Caco-2 (cell line): ENCODE measurements around the gene PAXX. TPM values are rescaled to one million over a fixed set of nuclear protein-coding genes. Genes with fewer than 3 reads are reported as not detected.

Experiments
- BruUV-seq: library from RNA; stranded (reverse); fragments of 400-500 nt; replicated peaks from 2 replicates; lab custom pipeline; 2021; lab: Mats Ljungman, UMichigan
- CTCF ChIA-PET: fragments of 300-600 bp; sonication (Branson Sonifier 250); formaldehyde crosslinking; loops from one replicate; lab custom pipeline; 2022; ENCODE audit warnings: antibody characterized with exemption; lab: Charles Lee
- POLR2A ChIA-PET: fragments of 300-600 bp; sonication (Branson Sonifier 250); formaldehyde crosslinking; loops from one replicate; lab custom pipeline; 2022; ENCODE audit warnings: antibody characterized with exemption; lab: Charles Lee
- DNase-seq, 2 experiments: peaks; one replicate each; pipeline versions ENCODE4 v3.0.0 to v3.0.0-alpha.2; 2020 to 2022
- H3K27me3 ChIP-seq: replicated peaks from 2 replicates; pipeline ENCODE4 v1.6.0; 2011; ENCODE audit warnings: low read length; ENCODE audit not compliant: control insufficient read depth, insufficient read depth
- H3K36me3 ChIP-seq: 2 replicates; pipeline ENCODE4 v1.5.1; 2011; ENCODE audit warnings: low read length; ENCODE audit not compliant: control insufficient read depth, insufficient read depth
- H3K4me1 ChIP-seq: fragments of 250-450 bp; sonication (Bioruptor Pico); 2 replicates; pipeline ENCODE4 v1.5.1; 2020; ENCODE audit warnings: mild to moderate bottlenecking
- H3K4me3 ChIP-seq: 2 replicates; pipeline ENCODE4 v1.5.1; 2011; ENCODE audit warnings: low read depth, mild to moderate bottlenecking, control low read depth, low read length
- H3K9me3 ChIP-seq: fragments of 250-450 bp; sonication (Bioruptor Pico); 2 replicates; pipeline ENCODE4 v1.5.1; 2020; ENCODE audit warnings: mild to moderate bottlenecking, moderate library complexity
- H3K27ac Mint-ChIP-seq: one replicate; pipeline ENCODE4 v1.8.0; 2022; ENCODE audit warnings: mixed read lengths; ENCODE audit not compliant: unreplicated experiment
- H3K27me3 Mint-ChIP-seq: one replicate; pipeline ENCODE4 v1.8.0; 2022; ENCODE audit warnings: mixed read lengths; ENCODE audit not compliant: insufficient read depth, unreplicated experiment
- H3K36me3 Mint-ChIP-seq: one replicate; pipeline ENCODE4 v1.8.0; 2022; ENCODE audit warnings: mild to moderate bottlenecking, mixed read lengths; ENCODE audit not compliant: insufficient read depth, unreplicated experiment
- H3K4me1 Mint-ChIP-seq: one replicate; pipeline ENCODE4 v1.8.0; 2022; ENCODE audit warnings: low read depth, mixed read lengths; ENCODE audit not compliant: unreplicated experiment
- H3K4me3 Mint-ChIP-seq: one replicate; pipeline ENCODE4 v1.8.0; 2022; ENCODE audit warnings: mild to moderate bottlenecking, moderate library complexity, mixed read lengths; ENCODE audit not compliant: unreplicated experiment
- H3K9me3 Mint-ChIP-seq: one replicate; pipeline ENCODE4 v1.8.0; 2022; ENCODE audit warnings: mixed read lengths; ENCODE audit not compliant: unreplicated experiment
- CTCF ChIP-seq, 2 experiments: fragments of 200-600 bp in 1 of 2; IDR thresholded peaks; 1 replicate in 1 of 2; 2 replicates in 1 of 2; pipeline versions ENCODE4 v1.5.1 to v1.8.0; 2011 to 2022; ENCODE audit warnings: antibody characterized with exemption in 1 of 2, control low read depth in 1 of 2, inconsistent platforms in 1 of 2, low read depth in 1 of 2, low read length in 1 of 2, mild to moderate bottlenecking in 1 of 2, moderate library complexity in 1 of 2; ENCODE audit not compliant: insufficient read depth in 1 of 2, severe bottlenecking in 1 of 2, unreplicated experiment in 1 of 2
- intact Hi-C: fragments of 100-400 bp; cut with micrococcal nuclease; formaldehyde crosslinking; loops from one replicate; pipeline ENCODE4 v1.10.0; 2022; ENCODE audit not compliant: unreplicated experiment
- total RNA-seq: library from RNA; stranded (reverse); gene quantifications from 2 replicates; pipeline ENCODE4 v1.2.3, GENCODE V29; 2022

The PAXX gene
- total RNA-seq, 1 experiment from 2014 or later, result 66.2 TPM

- CTCF ChIA-PET, result interaction anchor here (1.0 kb wide), 1 partner anchor 39 kb away, joined by 3 read pairs; the partner anchor contains the start of gene NPDC1
- Mint-ChIP-seq H3K27me3 (no peaks in the 10 kb centered on the region), H3K4me3 (no peak overlapping the region), H3K4me1 (no peaks in the 10 kb centered on the region), H3K9me3 (no peaks in the 10 kb centered on the region), H3K27ac (no peak overlapping the region), H3K36me3 (no peaks in the 10 kb centered on the region)
- no peaks in the 10 kb centered on the region for H3K4me1 ChIP-seq
- no peaks in the 10 kb centered on the region for H3K36me3 ChIP-seq
- H3K4me3 ChIP-seq, result no peak overlapping the region
- no TSS peak for BruUV-seq
- intact Hi-C loops, result no loop called here
- DNase-seq, result no peak
- no peak for TF ChIP-seq CTCF (IDR thresholded peaks at IDR 0.05; ENCODE audit: insufficient read depth in 1 of 2, low read depth in 1 of 2, low read length in 1 of 2, severe bottlenecking in 1 of 2, unreplicated experiment in 1 of 2)
- POLR2A ChIA-PET, result no interaction called here
- H3K27me3 ChIP-seq, result no peaks in the 10 kb centered on the region
- H3K9me3 ChIP-seq, result no peaks in the 10 kb centered on the region
These were observed 15.0 kb downstream of the PAXX start for GRCh38 chr9:137007108-137007815.

- no peak for TF ChIP-seq CTCF (IDR thresholded peaks at IDR 0.05; ENCODE audit: insufficient read depth in 1 of 2, low read depth in 1 of 2, low read length in 1 of 2, severe bottlenecking in 1 of 2, unreplicated experiment in 1 of 2)
- Histone ChIP-seq H3K36me3 (no peaks in the 10 kb centered on the region), H3K4me3 (no peak overlapping the region), H3K4me1 (no peaks in the 10 kb centered on the region), H3K27me3 (no peaks in the 10 kb centered on the region), H3K9me3 (no peaks in the 10 kb centered on the region)
- Mint-ChIP-seq H3K27ac (no peak overlapping the region), H3K9me3 (no peaks in the 10 kb centered on the region), H3K27me3 (no peaks in the 10 kb centered on the region), H3K36me3 (no peaks in the 10 kb centered on the region), H3K4me3 (no peak overlapping the region), H3K4me1 (no peaks in the 10 kb centered on the region)
- DNase-seq, result no peak
- POLR2A ChIA-PET, result no interaction called here
- intact Hi-C loops, result no loop called here
- no TSS peak for BruUV-seq
- CTCF ChIA-PET, result interaction anchor here (1.0 kb wide), 1 partner anchor 38 kb away, joined by 3 read pairs; the partner anchor contains the start of gene NPDC1
These were observed 15.6 kb downstream of the PAXX start for GRCh38 chr9:137007816-137008270.

- TF ChIP-seq CTCF (IDR thresholded peaks at IDR 0.05; ENCODE audit: insufficient read depth in 1 of 2, low read depth in 1 of 2, low read length in 1 of 2, severe bottlenecking in 1 of 2, unreplicated experiment in 1 of 2), result no peak
- H3K27ac Mint-ChIP-seq, result no peak overlapping the region
- no peaks in the 10 kb centered on the region for H3K9me3 Mint-ChIP-seq
- no peak for DNase-seq
- no peak overlapping the region for H3K4me3 ChIP-seq
- H3K36me3 ChIP-seq, result no peaks in the 10 kb centered on the region
- BruUV-seq, result no TSS peak
- intact Hi-C loops, result no loop called here
- H3K36me3 Mint-ChIP-seq, result no peaks in the 10 kb centered on the region
- CTCF ChIA-PET, result no interaction called here
- H3K27me3 ChIP-seq, result no peaks in the 10 kb centered on the region
- H3K4me1 ChIP-seq, result no peaks in the 10 kb centered on the region
- no peaks in the 10 kb centered on the region for H3K9me3 ChIP-seq
- H3K27me3 Mint-ChIP-seq, result no peaks in the 10 kb centered on the region
- H3K4me1 Mint-ChIP-seq, result no peaks in the 10 kb centered on the region
- POLR2A ChIA-PET, result no interaction called here
- no peak overlapping the region for H3K4me3 Mint-ChIP-seq
These were observed 16.1 kb downstream of the PAXX start for GRCh38 chr9:137008312-137008711.
